ENCODE results near the gene ATG4A.

GRCh38 chrX:108059801-108060200 is 31.8 kb upstream of the ATG4A start:
- TF ChIP-seq, protein P1, sequence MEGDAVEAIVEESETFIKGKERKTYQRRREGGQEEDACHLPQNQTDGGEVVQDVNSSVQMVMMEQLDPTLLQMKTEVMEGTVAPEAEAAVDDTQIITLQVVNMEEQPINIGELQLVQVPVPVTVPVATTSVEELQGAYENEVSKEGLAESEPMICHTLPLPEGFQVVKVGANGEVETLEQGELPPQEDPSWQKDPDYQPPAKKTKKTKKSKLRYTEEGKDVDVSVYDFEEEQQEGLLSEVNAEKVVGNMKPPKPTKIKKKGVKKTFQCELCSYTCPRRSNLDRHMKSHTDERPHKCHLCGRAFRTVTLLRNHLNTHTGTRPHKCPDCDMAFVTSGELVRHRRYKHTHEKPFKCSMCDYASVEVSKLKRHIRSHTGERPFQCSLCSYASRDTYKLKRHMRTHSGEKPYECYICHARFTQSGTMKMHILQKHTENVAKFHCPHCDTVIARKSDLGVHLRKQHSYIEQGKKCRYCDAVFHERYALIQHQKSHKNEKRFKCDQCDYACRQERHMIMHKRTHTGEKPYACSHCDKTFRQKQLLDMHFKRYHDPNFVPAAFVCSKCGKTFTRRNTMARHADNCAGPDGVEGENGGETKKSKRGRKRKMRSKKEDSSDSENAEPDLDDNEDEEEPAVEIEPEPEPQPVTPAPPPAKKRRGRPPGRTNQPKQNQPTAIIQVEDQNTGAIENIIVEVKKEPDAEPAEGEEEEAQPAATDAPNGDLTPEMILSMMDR (IDR thresholded peaks at IDR 0.05) = no peak
- TF ChIP-seq POLR2A (IDR thresholded peaks at IDR 0.05) = no peak
